Right renal pelvis (tissue), 4 donors: ENCODE data around the gene FBXW9. TPM values are rescaled to one million over a fixed set of nuclear protein-coding genes. Genes with fewer than 3 reads are reported as not detected.
"Not testable (repeated sequence)": the region's sequence is repeated elsewhere in the genome, so short reads cannot be mapped to it uniquely, and the experiment has no call there.

Experiments
- DNase-seq, 4 donors: peaks; one replicate each; pipeline ENCODE4 v3.0.0-alpha.2; 2013; ENCODE audit warnings: low read depth in 4 of 4, low spot score in 3 of 4, missing footprints in 1 of 4
- polyA plus RNA-seq, 4 donors: library from polyadenylated mRNA; unstranded; fragments of 120-200 nt; gene quantifications; one replicate each; pipeline ENCODE4 v1.2.1, GENCODE V29; 2013; ENCODE audit not compliant: insufficient read length in 4 of 4

The FBXW9 gene
- polyA plus RNA-seq, 4 donors = 12.1 to 18.5 (median 13.1) TPM

GRCh38 chr19:12720296-12720695 lies 23.9 kb upstream of the FBXW9 start:
- no peak for DNase-seq

GRCh38 chr19:12715929-12716328 lies 19.5 kb upstream of the FBXW9 start:
- no peak for DNase-seq

- no peak for DNase-seq
Measured at GRCh38 chr19:12715102-12715501, 18.7 kb upstream of the FBXW9 start.

- not testable (repeated sequence) for DNase-seq
Measured at GRCh38 chr19:12713304-12713703, 16.9 kb upstream of the FBXW9 start.

GRCh38 chr19:12712077-12712476 lies 15.6 kb upstream of the FBXW9 start:
- not testable (repeated sequence) for DNase-seq

- no peak for DNase-seq
Measured at GRCh38 chr19:12711187-12711586, 14.8 kb upstream of the FBXW9 start.

GRCh38 chr19:12708641-12709040 lies 12.2 kb upstream of the FBXW9 start:
- no peak for DNase-seq

GRCh38 chr19:12706332-12706718 lies 9.9 kb upstream of the FBXW9 start:
- no peak for DNase-seq

- no peak for DNase-seq
Measured at GRCh38 chr19:12705654-12706331, 9.4 kb upstream of the FBXW9 start.

GRCh38 chr19:12705169-12705568 lies 8.7 kb upstream of the FBXW9 start:
- no peak for DNase-seq

GRCh38 chr19:12703046-12703445 lies 6.6 kb upstream of the FBXW9 start:
- no peak for DNase-seq

GRCh38 chr19:12701596-12702282 lies 5.3 kb upstream of the FBXW9 start:
- DNase-seq = no peak

GRCh38 chr19:12698138-12698537 lies 1.7 kb upstream of the FBXW9 start:
- DNase-seq = no peak

- not testable (repeated sequence) for DNase-seq
Measured at GRCh38 chr19:12697425-12697824, 994 bp upstream of the FBXW9 start.

GRCh38 chr19:12695997-12696365 lies 450 bp downstream of the FBXW9 start:
- DNase-seq = no peak

GRCh38 chr19:12695514-12695913 lies 917 bp downstream of the FBXW9 start:
- DNase-seq = no peak

- no peak for DNase-seq
Measured at GRCh38 chr19:12695096-12695495, 1.3 kb downstream of the FBXW9 start.

- DNase-seq = no peak
Measured at GRCh38 chr19:12694641-12695040, 1.8 kb downstream of the FBXW9 start.

GRCh38 chr19:12692960-12693359 lies 3.5 kb downstream of the FBXW9 start:
- DNase-seq = no peak

- DNase-seq = no peak
Measured at GRCh38 chr19:12689581-12690216, 6.7 kb downstream of the FBXW9 start.

- no peak for DNase-seq
Measured at GRCh38 chr19:12689012-12689411, 7.4 kb downstream of the FBXW9 start.
